Progenitor cell of endocrine pancreas (in vitro differentiated cells): ENCODE results near the gene HK1. TPM values are rescaled to one million over a fixed set of nuclear protein-coding genes. Genes with fewer than 3 reads are reported as not detected.

Experiments used
- DNase-seq: peaks from one replicate; pipeline ENCODE4 v3.0.0; 2021; ENCODE audit warnings: low spot score; ENCODE audit not compliant: unreplicated experiment
- H3K27ac Mint-ChIP-seq: 2 replicates; pipeline ENCODE4 v1.8.0; 2021; ENCODE audit warnings: mild to moderate bottlenecking, moderate library complexity, mixed read lengths
- H3K27me3 Mint-ChIP-seq: 2 replicates; pipeline ENCODE4 v1.8.0; 2021; ENCODE audit warnings: mixed read lengths
- H3K36me3 Mint-ChIP-seq: 2 replicates; pipeline ENCODE4 v1.8.0; 2022; ENCODE audit warnings: mixed read lengths; ENCODE audit not compliant: insufficient read depth
- H3K4me1 Mint-ChIP-seq: 2 replicates; pipeline ENCODE4 v1.8.0; 2021; ENCODE audit warnings: low read depth, mixed read lengths
- H3K4me3 Mint-ChIP-seq: 2 replicates; pipeline ENCODE4 v1.8.0; 2021; ENCODE audit warnings: low read depth, mild to moderate bottlenecking, moderate library complexity, mixed read lengths
- H3K9me3 Mint-ChIP-seq: 2 replicates; pipeline ENCODE4 v1.8.0; 2021; ENCODE audit warnings: low read depth, mixed read lengths
- total RNA-seq: library from RNA; stranded (reverse); gene quantifications from 2 replicates; pipeline ENCODE4 v1.2.1, GENCODE V29; 2021
- TF ChIP-seq, protein P1 (sequence below): fragments of 200-600 bp; sonication (generic); IDR thresholded peaks from one replicate; pipeline ENCODE4 v1.5.0; 2021; ENCODE audit warnings: antibody characterized with exemption, mild to moderate bottlenecking; ENCODE audit not compliant: unreplicated experiment

HK1 gene
- total RNA-seq, 1 donor from 2014 or later: 32.5 TPM

DNA sequence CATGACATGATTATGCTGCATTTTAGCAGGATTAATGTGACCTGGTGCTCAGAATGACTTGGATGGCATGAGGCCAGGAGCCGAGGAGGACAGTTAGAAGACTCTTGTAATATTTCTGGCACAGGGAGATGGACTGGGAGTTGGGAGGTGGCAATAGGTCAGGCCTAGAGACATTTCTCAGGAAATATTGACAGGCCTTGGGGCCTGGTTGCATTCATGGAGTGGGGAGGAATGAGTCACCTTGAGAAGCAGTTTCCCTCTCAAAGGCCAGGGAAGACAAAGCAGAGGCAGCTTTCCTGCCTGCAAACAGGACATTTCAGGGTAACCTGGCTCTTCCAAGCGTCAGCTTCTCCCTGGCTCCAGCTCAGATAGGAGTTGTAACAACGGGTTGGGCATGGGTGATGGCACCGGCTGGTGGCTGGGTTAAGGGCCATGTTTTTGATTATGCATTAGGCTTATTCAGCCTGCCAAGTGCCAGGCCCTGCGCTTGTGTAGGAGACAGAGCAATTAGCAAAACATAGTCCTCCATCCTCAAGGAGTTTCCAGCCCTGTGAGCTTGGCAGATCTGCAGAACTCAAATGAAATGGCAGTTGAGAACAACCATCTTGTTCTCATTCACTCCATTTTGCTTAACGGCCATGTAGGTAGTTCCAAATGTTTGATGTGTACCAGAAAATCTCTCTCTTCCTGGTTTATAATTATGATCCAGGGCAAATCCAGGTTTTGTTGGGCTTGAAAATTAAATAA lies 38.2 kb downstream of the HK1 start:
- Mint-ChIP-seq H3K27me3 (peaks cover 5% of the 10 kb centered on the region), H3K27ac (peak overlapping the region; percentile 78), H3K4me3 (peak overlapping the region; percentile 14), H3K9me3 (no peaks in the 10 kb centered on the region), H3K4me1 (peaks cover 30% of the 10 kb centered on the region), H3K36me3 (no peaks in the 10 kb centered on the region)
- TF ChIP-seq, protein P1, sequence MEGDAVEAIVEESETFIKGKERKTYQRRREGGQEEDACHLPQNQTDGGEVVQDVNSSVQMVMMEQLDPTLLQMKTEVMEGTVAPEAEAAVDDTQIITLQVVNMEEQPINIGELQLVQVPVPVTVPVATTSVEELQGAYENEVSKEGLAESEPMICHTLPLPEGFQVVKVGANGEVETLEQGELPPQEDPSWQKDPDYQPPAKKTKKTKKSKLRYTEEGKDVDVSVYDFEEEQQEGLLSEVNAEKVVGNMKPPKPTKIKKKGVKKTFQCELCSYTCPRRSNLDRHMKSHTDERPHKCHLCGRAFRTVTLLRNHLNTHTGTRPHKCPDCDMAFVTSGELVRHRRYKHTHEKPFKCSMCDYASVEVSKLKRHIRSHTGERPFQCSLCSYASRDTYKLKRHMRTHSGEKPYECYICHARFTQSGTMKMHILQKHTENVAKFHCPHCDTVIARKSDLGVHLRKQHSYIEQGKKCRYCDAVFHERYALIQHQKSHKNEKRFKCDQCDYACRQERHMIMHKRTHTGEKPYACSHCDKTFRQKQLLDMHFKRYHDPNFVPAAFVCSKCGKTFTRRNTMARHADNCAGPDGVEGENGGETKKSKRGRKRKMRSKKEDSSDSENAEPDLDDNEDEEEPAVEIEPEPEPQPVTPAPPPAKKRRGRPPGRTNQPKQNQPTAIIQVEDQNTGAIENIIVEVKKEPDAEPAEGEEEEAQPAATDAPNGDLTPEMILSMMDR: no peak
- DNase-seq: no peak

DNA sequence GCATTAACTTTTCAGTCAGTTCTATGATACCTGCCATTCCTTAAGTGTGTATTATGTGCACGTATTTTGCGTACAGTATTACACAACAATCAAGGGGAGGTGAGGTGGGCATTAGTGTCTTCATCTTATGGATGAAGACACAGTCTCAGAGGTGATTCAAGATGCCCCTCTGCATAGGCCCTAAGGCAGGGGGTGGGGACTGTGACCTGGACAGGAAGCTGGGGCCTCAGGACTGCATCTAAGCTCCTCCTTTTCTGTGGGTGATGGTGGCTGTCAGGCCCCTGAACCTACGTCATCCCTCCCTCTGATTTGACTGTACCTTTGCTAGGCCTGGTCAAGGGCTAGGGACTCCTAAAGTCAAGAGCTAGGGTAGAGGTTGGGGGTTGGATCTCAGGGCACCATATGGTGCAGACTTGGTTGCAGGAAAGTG lies 38.9 kb downstream of the HK1 start:
- H3K27me3 Mint-ChIP-seq: peaks cover 5% of the 10 kb centered on the region
- no peak for DNase-seq
- peak overlapping the region; percentile 91 for H3K4me3 Mint-ChIP-seq
- peaks cover 30% of the 10 kb centered on the region for H3K4me1 Mint-ChIP-seq
- TF ChIP-seq, protein P1: no peak
- H3K36me3 Mint-ChIP-seq: no peaks in the 10 kb centered on the region
- no peaks in the 10 kb centered on the region for H3K9me3 Mint-ChIP-seq
- H3K27ac Mint-ChIP-seq: no peak overlapping the region

DNA sequence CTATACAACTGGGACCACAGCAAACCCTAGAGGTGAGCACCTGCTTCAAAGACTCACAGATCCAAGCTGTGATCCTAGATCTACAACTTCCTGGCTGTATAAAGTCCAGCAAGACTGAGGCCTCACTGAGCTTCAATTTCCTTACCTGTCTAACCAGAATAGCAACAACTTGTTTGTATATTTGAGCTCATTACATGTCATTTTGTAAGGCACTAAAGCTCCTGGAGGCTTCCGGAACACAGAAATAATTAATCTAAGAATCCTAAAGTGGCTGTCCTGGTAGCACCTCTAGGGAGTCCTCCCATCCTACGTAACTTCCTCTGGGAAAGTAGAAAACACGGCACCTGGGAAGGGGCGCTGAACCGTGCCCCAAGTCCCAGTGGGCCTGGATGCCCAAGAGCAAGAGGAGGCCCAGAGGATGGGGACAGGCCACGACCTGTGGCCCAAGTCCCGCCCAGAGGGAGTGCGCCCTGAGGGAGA lies 39.4 kb downstream of the HK1 start:
- Mint-ChIP-seq H3K27ac (peak overlapping the region; percentile 59), H3K9me3 (no peaks in the 10 kb centered on the region), H3K27me3 (peaks cover 2% of the 10 kb centered on the region), H3K4me1 (peaks cover 30% of the 10 kb centered on the region), H3K36me3 (no peaks in the 10 kb centered on the region), H3K4me3 (peak overlapping the region; percentile 91)
- DNase-seq: no peak
- TF ChIP-seq, protein P1: no peak

DNA sequence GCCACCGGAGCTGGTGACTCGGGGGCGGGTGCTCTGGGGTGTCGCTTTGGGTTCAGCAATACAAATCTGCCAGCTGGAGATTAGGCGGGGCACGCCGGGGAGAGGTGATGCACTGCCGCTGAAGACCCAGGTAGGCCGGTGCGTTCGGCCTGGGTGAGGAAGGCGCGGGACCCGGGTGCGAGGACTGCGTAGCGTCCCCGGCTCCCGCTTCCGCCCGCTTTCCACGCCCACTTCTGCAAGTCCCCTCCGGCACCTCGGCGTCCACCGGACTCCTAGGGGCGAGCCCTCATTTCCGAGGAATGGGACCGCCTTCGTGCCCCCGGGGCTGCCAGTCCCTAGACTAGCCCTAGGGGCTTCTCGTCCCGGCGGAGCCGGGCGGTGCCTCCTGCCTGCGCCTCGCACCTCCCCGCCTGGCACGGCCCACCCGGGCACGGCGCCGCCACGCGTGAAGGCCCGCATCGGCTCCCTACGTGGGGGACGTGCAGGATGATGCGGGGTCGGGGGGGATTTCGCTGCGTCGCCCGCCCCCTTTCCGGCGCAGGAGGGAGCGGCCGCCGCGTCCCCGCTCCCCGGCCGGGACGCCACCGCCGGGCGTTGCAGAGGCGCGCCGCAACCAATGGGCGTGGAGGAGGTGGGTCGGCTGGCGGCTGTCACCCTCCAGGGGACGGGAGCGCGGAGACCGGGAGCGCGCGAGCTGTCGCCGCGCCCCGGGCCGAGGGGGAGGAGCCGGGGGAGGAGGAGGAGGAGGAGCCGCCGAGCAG lies 40.0 kb downstream of the HK1 start:
- TF ChIP-seq, protein P1: peak; percentile 9
- Mint-ChIP-seq H3K36me3 (no peaks in the 10 kb centered on the region), H3K27me3 (no peaks in the 10 kb centered on the region), H3K4me1 (peaks cover 30% of the 10 kb centered on the region), H3K9me3 (no peaks in the 10 kb centered on the region), H3K27ac (peak overlapping the region; percentile 59), H3K4me3 (peak overlapping the region; percentile 91)
- DNase-seq: peak; percentile 79
